Activated naive CD4-positive, alpha-beta T cell treated with anti-CD3 and anti-CD28 coated beads for 36 hours (primary cell): ENCODE measurements around the gene CEP78. TPM values are rescaled to one million over a fixed set of nuclear protein-coding genes. Genes with fewer than 3 reads are reported as not detected.
"Not testable (repeated sequence)": the region's sequence is repeated elsewhere in the genome, so short reads cannot be mapped to it uniquely, and the experiment has no call there.

Experiments used
- CTCF ChIA-PET: fragments of 350-600 bp; sonication (Branson Sonifier 250); formaldehyde crosslinking; loops from one replicate; lab custom pipeline; 2021; ENCODE audit warnings: antibody characterized with exemption; lab: Charles Lee
- DNase-seq: peaks from one replicate; pipeline ENCODE4 v3.0.0-alpha.2; 2020
- H3K27ac Mint-ChIP-seq: one replicate; pipeline ENCODE4 v1.8.0; 2021; ENCODE audit warnings: mild to moderate bottlenecking, mixed read lengths
- H3K27me3 Mint-ChIP-seq: one replicate; pipeline ENCODE4 v1.8.0; 2021; ENCODE audit warnings: low read depth, mixed read lengths
- H3K36me3 Mint-ChIP-seq: one replicate; pipeline ENCODE4 v1.8.0; 2021; ENCODE audit warnings: low read depth, mixed read lengths
- H3K4me1 Mint-ChIP-seq: one replicate; pipeline ENCODE4 v1.8.0; 2021; ENCODE audit warnings: low read depth, mixed read lengths
- H3K4me3 Mint-ChIP-seq: one replicate; pipeline ENCODE4 v1.8.0; 2021; ENCODE audit warnings: mild to moderate bottlenecking, moderate library complexity, mixed read lengths
- H3K9me3 Mint-ChIP-seq: one replicate; pipeline ENCODE4 v1.8.0; 2021; ENCODE audit warnings: mixed read lengths
- intact Hi-C: fragments of 100-400 bp; cut with micrococcal nuclease; formaldehyde crosslinking; loops from one replicate; pipeline ENCODE4 v1.15.1; 2023
- total RNA-seq, 2 experiments: library from RNA; stranded (reverse); gene quantifications; one replicate each; pipeline ENCODE4 v1.2.3, GENCODE V29; 2021

CEP78 gene
- total RNA-seq, 2 experiments from 2014 or later: 39.5 to 39.7 TPM

GRCh38 chr9:78267889-78268288 is 32.0 kb downstream of the CEP78 start:
- no peaks in the 10 kb centered on the region for H3K9me3 Mint-ChIP-seq
- H3K27me3 Mint-ChIP-seq: no peaks in the 10 kb centered on the region
- intact Hi-C loops: no loop called here
- CTCF ChIA-PET: no interaction called here
- no peak overlapping the region for H3K27ac Mint-ChIP-seq
- H3K4me3 Mint-ChIP-seq: no peak overlapping the region
- no peak for DNase-seq
- H3K4me1 Mint-ChIP-seq: no peaks in the 10 kb centered on the region
- peaks cover 41% of the 10 kb centered on the region for H3K36me3 Mint-ChIP-seq

GRCh38 chr9:78269784-78270183 is 33.9 kb downstream of the CEP78 start:
- CTCF ChIA-PET: no interaction called here
- no peak for DNase-seq

DNA sequence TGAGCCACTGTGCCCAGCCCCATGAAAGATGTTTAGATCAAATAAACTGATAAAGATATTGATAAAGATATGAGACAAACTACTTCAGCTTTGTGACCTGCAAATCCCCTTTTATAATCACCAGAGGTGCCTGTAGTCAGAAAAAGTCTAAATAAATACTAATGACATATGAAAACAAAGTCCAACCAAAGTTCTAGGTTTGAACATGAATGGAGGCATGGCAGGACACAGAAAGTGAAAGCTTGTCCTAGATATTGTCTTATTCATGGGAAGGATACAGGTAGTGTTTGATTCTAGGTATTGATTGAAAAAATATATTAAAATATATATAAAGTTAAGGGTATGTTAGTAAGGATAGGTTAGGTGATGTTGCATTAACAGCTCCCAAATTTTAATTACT is 36.4 kb downstream of the CEP78 start:
- no peaks in the 10 kb centered on the region for H3K27me3 Mint-ChIP-seq
- DNase-seq: no peak
- H3K4me1 Mint-ChIP-seq: no peaks in the 10 kb centered on the region
- H3K36me3 Mint-ChIP-seq: peaks cover 23% of the 10 kb centered on the region
- no peak overlapping the region for H3K4me3 Mint-ChIP-seq
- H3K9me3 Mint-ChIP-seq: no peaks in the 10 kb centered on the region
- H3K27ac Mint-ChIP-seq: no peak overlapping the region
- intact Hi-C loops: no loop called here
- CTCF ChIA-PET: no interaction called here

More at GRCh38 chr9:78269784-78270183, 33.9 kb downstream of the CEP78 start:
- H3K27ac Mint-ChIP-seq: no peak overlapping the region
- no peak overlapping the region for H3K4me3 Mint-ChIP-seq
- peaks cover 40% of the 10 kb centered on the region for H3K36me3 Mint-ChIP-seq
- no peaks in the 10 kb centered on the region for H3K9me3 Mint-ChIP-seq
- intact Hi-C loops: no loop called here
- no peaks in the 10 kb centered on the region for H3K27me3 Mint-ChIP-seq
- H3K4me1 Mint-ChIP-seq: no peaks in the 10 kb centered on the region

GRCh38 chr9:78273761-78274160 is 37.9 kb downstream of the CEP78 start:
- H3K4me3 Mint-ChIP-seq: no peak overlapping the region
- CTCF ChIA-PET: interaction anchor here (0.8 kb wide), 1 partner anchor 23 kb away, joined by 3 read pairs; the partner anchor contains the start of gene PSAT1
- intact Hi-C loops: no loop called here
- H3K27ac Mint-ChIP-seq: no peak overlapping the region
- no peak for DNase-seq
- H3K4me1 Mint-ChIP-seq: peaks cover 11% of the 10 kb centered on the region
- H3K36me3 Mint-ChIP-seq: peaks cover 15% of the 10 kb centered on the region
- no peaks in the 10 kb centered on the region for H3K9me3 Mint-ChIP-seq
- no peaks in the 10 kb centered on the region for H3K27me3 Mint-ChIP-seq

DNA sequence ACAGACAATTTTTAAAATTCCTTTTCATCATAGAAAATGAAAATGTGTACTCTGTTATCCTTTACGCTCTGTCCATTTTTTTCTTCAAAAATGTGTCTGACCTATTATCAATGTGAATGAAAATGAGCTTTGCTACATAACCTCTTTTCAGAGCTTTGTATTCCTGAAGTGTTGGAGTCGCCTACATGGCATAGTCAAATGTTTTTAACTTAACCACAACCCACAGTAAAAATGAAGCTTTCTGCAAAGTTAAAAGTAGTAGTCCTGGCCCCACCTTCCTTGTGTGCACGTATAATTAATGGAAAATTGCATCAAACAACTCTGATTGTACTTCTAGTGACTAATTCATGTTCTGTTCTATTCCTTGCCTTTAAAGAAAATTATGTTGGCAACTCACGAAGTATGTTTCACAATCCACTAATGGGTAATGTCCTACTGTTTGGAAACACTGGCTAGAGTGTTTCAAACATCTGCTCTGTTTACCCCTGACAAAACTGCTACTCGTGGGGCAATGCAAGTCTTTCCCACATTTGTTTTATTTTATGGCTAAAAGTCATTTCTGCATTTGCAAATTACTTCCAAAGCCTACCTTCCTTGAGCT is 42.4 kb downstream of the CEP78 start:
- Mint-ChIP-seq H3K36me3 (no peaks in the 10 kb centered on the region), H3K4me3 (no peak overlapping the region), H3K27ac (no peak overlapping the region), H3K27me3 (no peaks in the 10 kb centered on the region), H3K4me1 (peaks cover 11% of the 10 kb centered on the region), H3K9me3 (no peaks in the 10 kb centered on the region)
- DNase-seq: no peak
- intact Hi-C loops: no loop called here
- CTCF ChIA-PET: interaction anchor here (1.1 kb wide), 1 partner anchor 28 kb away, joined by 3 read pairs; no protein-coding TSS in a partner anchor

DNA sequence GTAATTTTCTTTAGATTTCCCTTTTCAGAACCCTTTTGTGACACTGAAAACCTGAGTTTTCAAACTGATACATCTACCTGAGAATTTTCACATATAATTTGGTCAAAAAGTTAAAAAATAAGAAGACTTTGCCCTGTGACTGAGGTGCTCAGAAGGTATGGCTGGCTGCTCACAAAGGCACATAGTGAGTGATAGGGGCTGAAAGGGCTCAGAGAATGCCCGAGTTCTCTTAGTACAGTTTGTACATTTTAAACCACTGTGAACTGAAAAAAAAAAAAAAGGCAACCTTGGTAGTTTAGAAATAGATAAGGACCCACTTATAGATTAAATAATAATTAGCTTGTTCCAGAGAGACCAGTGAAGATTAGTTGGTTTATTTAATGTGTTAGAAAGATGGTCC is 42.9 kb downstream of the CEP78 start:
- no peak overlapping the region for H3K27ac Mint-ChIP-seq
- intact Hi-C loops: no loop called here
- H3K9me3 Mint-ChIP-seq: no peaks in the 10 kb centered on the region
- no peak for DNase-seq
- no peaks in the 10 kb centered on the region for H3K36me3 Mint-ChIP-seq
- no peaks in the 10 kb centered on the region for H3K27me3 Mint-ChIP-seq
- peaks cover 11% of the 10 kb centered on the region for H3K4me1 Mint-ChIP-seq
- H3K4me3 Mint-ChIP-seq: no peak overlapping the region
- CTCF ChIA-PET: interaction anchor here (0.7 to 1.1 kb wide), 2 partner anchors 28 to 102 kb away, joined by 3 to 4 read pairs; no protein-coding TSS in a partner anchor

- H3K27ac Mint-ChIP-seq: no peak overlapping the region
- DNase-seq: no peak
Measured at GRCh38 chr9:78280982-78281668, 45.2 kb downstream of the CEP78 start.

GRCh38 chr9:78284181-78284580 is 48.3 kb downstream of the CEP78 start:
- H3K27me3 Mint-ChIP-seq, intact Hi-C loops, H3K36me3 Mint-ChIP-seq, H3K4me1 Mint-ChIP-seq, H3K4me3 Mint-ChIP-seq, CTCF ChIA-PET, DNase-seq, H3K9me3 Mint-ChIP-seq, H3K27ac Mint-ChIP-seq: not testable (repeated sequence)

More at GRCh38 chr9:78280982-78281668, 45.2 kb downstream of the CEP78 start:
- Mint-ChIP-seq H3K36me3 (peaks cover 1% of the 10 kb centered on the region), H3K27me3 (no peaks in the 10 kb centered on the region), H3K9me3 (no peaks in the 10 kb centered on the region), H3K4me1 (peaks cover 11% of the 10 kb centered on the region), H3K4me3 (no peak overlapping the region)
- intact Hi-C loops: no loop called here
- CTCF ChIA-PET: no interaction called here

DNA sequence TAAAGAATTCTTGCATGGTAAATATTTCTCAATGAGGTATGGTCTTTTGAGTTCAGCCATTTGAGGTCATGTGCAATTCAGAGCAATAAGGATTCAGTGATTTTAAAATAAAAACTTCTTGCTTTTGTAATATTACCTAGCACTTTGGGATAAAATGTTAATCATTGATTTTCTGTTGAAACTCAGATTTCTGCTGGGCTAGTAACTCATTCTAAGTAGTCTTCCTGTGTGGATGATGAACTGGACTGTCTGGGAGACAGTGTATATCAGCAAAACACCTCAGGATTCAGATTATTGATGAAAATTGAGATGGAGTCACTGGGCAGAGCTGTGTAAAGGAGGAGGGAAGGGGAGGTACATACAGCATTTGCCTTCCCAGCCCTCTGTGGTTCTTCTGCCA is 50.2 kb downstream of the CEP78 start:
- Mint-ChIP-seq H3K9me3 (no peaks in the 10 kb centered on the region), H3K4me3 (no peak overlapping the region), H3K4me1 (no peaks in the 10 kb centered on the region), H3K27ac (no peak overlapping the region), H3K36me3 (peaks cover 1% of the 10 kb centered on the region), H3K27me3 (peaks cover 2% of the 10 kb centered on the region)
- DNase-seq: no peak
- CTCF ChIA-PET: no interaction called here
- intact Hi-C loops: no loop called here

GRCh38 chr9:78286946-78287388 is 51.1 kb downstream of the CEP78 start:
- no peak overlapping the region for H3K4me3 Mint-ChIP-seq
- no peak overlapping the region for H3K27ac Mint-ChIP-seq
- no peaks in the 10 kb centered on the region for H3K4me1 Mint-ChIP-seq
- DNase-seq: no peak
- CTCF ChIA-PET: no interaction called here
- H3K27me3 Mint-ChIP-seq: peaks cover 2% of the 10 kb centered on the region
- intact Hi-C loops: no loop called here
- peaks cover 1% of the 10 kb centered on the region for H3K36me3 Mint-ChIP-seq
- H3K9me3 Mint-ChIP-seq: no peaks in the 10 kb centered on the region

DNA sequence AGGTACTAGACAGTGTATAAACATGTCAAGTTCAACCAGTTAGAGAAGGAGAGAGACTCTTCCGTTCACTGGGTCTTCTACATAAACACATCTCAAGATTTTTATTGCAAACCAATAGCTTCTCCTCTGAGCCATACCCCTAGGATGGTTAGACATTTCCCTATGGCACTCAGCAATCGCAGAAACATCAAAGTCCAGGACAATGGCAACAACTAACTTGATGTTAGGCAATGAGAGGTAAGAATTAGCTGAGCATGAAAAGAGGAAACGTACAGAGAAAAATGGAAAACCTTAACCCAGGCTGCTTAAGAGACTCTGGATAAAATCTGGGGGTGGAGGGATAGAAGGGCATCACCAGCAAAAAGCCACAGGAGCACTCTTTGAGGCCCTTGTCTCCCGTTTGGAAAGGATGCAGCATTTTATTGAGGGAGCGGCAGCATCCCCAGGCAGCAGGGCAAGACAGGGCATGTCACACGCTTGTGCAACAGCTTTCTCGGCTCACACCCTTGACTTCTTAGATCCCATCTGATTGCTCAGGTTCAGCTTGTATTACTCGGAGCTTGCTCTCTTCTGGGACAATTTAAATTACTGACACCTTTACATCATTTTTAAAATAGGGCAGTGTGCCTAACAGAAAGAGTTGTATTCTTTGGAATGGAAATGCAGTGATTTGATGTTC is 52.5 kb downstream of the CEP78 start:
- no peak for DNase-seq
- Mint-ChIP-seq H3K4me3 (no peak overlapping the region), H3K4me1 (peaks cover 8% of the 10 kb centered on the region), H3K27me3 (peaks cover 2% of the 10 kb centered on the region), H3K36me3 (peaks cover 1% of the 10 kb centered on the region), H3K27ac (no peak overlapping the region), H3K9me3 (no peaks in the 10 kb centered on the region)
- CTCF ChIA-PET: no interaction called here
- intact Hi-C loops: no loop called here

DNA sequence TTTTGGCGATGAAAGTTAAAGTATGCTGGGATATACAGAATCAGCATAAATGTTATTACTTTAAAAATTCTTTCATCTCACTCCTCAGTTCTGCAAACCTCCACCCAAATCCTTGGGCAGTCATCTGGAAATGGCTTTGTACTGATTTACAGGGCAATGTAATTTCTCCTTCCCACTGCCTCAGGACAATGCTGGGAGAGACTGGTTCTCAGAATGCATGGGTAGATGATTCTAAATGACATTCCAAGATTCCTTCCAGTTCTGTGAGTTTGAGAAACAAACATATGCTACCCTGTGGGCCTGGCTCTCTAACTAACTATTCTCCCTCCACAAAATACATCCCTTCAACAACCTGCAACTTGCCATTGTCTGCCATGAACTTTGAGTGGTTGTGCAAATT is 53.6 kb downstream of the CEP78 start:
- DNase-seq: no peak
- intact Hi-C loops: no loop called here
- CTCF ChIA-PET: no interaction called here

More for the DNA sequence above, 53.6 kb downstream of the CEP78 start:
- Mint-ChIP-seq H3K9me3 (no peaks in the 10 kb centered on the region), H3K36me3 (no peaks in the 10 kb centered on the region), H3K4me1 (peaks cover 10% of the 10 kb centered on the region), H3K27ac (no peak overlapping the region), H3K27me3 (peaks cover 2% of the 10 kb centered on the region), H3K4me3 (no peak overlapping the region)
